GM12865 (cell line): ENCODE measurements around the gene TMPRSS13.

ENCODE experiments used
- DNase-seq: peaks from one replicate; pipeline ENCODE4 v3.0.0; 2010; ENCODE audit warnings: low read depth
- H3K4me3 ChIP-seq: 2 replicates; pipeline ENCODE4 v1.5.1; 2011; ENCODE audit warnings: mild to moderate bottlenecking, low read depth, low read length, control low read depth
- CTCF ChIP-seq: IDR thresholded peaks from 2 replicates; pipeline ENCODE4 v1.5.1; 2011; ENCODE audit warnings: low read length, control low read depth, low read depth, inconsistent platforms; ENCODE audit not compliant: insufficient read depth; ENCODE audit errors: missing control alignments

The TMPRSS13 gene

GRCh38 chr11:117861151-117862018, 67.8 kb downstream of the TMPRSS13 start:
- TF ChIP-seq CTCF = no peak
- no peak for DNase-seq
- no peak overlapping the region for H3K4me3 ChIP-seq

- no peak overlapping the region for H3K4me3 ChIP-seq
- no peak for TF ChIP-seq CTCF
- DNase-seq = no peak
Observed at GRCh38 chr11:117860139-117860538, 69.1 kb downstream of the TMPRSS13 start.

GRCh38 chr11:117859488-117860112, 69.6 kb downstream of the TMPRSS13 start:
- H3K4me3 ChIP-seq = no peak overlapping the region
- DNase-seq = no peak
- no peak for TF ChIP-seq CTCF

GRCh38 chr11:117859061-117859460, 70.1 kb downstream of the TMPRSS13 start:
- no peak for DNase-seq
- H3K4me3 ChIP-seq = no peak overlapping the region
- TF ChIP-seq CTCF = no peak

- no peak for TF ChIP-seq CTCF
- no peak for DNase-seq
- H3K4me3 ChIP-seq = no peak overlapping the region
Observed at GRCh38 chr11:117857734-117858414, 71.3 kb downstream of the TMPRSS13 start.

- no peak for TF ChIP-seq CTCF
- no peak for DNase-seq
- H3K4me3 ChIP-seq = no peak overlapping the region
Observed at GRCh38 chr11:117855912-117856651, 73.1 kb downstream of the TMPRSS13 start.
